ENCODE data around the gene GPR153.

DNA sequence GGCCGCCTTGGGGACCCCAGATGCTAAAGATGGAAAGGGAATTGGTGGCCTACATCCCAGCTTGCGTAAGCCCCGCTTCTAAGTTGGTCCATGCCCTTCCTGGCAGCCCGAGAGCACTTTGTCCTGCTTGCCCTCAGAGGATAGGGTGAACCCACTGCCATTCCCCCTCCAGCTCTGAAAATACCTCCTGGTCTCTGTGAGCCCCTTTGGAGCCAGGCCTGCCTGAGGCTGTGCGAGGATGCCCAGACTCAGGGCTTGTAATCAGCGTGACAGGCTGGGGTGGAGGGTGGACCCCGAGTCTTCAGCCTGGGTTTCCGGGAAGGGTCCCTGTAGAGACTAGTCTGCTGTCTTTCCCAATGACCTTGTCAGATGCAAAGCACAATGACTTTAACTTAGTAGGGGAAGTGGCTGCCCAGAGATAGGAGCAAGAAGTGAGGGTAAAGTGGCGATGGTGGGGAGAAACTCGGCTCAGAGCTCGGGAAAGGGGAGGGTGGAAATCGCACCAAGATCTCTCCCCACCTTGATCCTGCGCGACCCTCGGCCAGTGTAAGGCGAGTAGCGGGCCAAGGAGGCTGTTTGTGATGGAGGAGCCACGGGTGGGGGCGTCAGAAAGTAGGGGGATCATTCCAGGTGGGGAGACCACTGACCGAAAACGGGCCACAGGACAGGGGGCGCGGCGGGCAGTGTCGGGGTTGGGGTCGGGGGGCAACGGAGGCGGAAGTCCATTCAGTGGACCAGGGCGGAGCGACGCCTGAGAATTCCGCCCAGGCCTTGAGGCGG is 19.6 kb downstream of the GPR153 start:
- no peak for TF ChIP-seq EZH2 (IDR thresholded peaks at IDR 0.05; ENCODE audit: low read length, missing control alignments)
- no peak for TF ChIP-seq CTCF (conservative IDR thresholded peaks at IDR 0.05 in 1 of 2, IDR thresholded peaks at IDR 0.05 in 1 of 2; ENCODE audit: low read depth in 1 of 2, low read length in 2 of 2)
